WTC11 (cell line): ENCODE results near the gene IL1RAPL2. TPM values are rescaled to one million over a fixed set of nuclear protein-coding genes. Genes with fewer than 3 reads are reported as not detected.
A peak's percentile ranks its signal among the peaks of the same experiment; 100 is the strongest.

Experiments used
- ATAC-seq: fragments of 200-7000 bp; cut with Tn5 transposase; 2 replicates; pipeline ENCODE4 v1.10.0; 2021; ENCODE audit warnings: mild to moderate bottlenecking, moderate library complexity
- CTCF ChIA-PET: fragments of 300-600 bp; sonication (Branson Sonifier 250); formaldehyde crosslinking; loops from one replicate; lab custom pipeline; 2021; ENCODE audit warnings: antibody characterized with exemption; lab: Charles Lee
- POLR2A ChIA-PET: fragments of 350-600 bp; sonication (Branson Sonifier 250); formaldehyde crosslinking; loops from one replicate; lab custom pipeline; 2021; ENCODE audit warnings: antibody characterized with exemption; lab: Charles Lee
- DNase-seq: peaks from one replicate; pipeline ENCODE4 v3.0.0; 2021; ENCODE audit warnings: low spot score
- H3K27ac Mint-ChIP-seq: 2 replicates; pipeline ENCODE4 v1.8.0; 2021; ENCODE audit warnings: mixed read lengths
- H3K27me3 Mint-ChIP-seq: 2 replicates; pipeline ENCODE4 v1.8.0; 2021; ENCODE audit warnings: low read depth, mild to moderate bottlenecking, moderate library complexity, mixed read lengths
- H3K36me3 Mint-ChIP-seq: 2 replicates; pipeline ENCODE4 v1.8.0; 2021; ENCODE audit warnings: mixed read lengths
- H3K4me1 Mint-ChIP-seq: 2 replicates; pipeline ENCODE4 v1.8.0; 2022; ENCODE audit warnings: mixed read lengths
- H3K4me3 Mint-ChIP-seq: 2 replicates; pipeline ENCODE4 v1.8.0; 2021; ENCODE audit warnings: mild to moderate bottlenecking, moderate library complexity, mixed read lengths
- H3K9me3 Mint-ChIP-seq: 2 replicates; pipeline ENCODE4 v1.8.0; 2021; ENCODE audit warnings: mixed read lengths
- GTF2I ChIP-seq: fragments of 250-450 bp; sonication (Bioruptor Pico); conservative IDR thresholded peaks from 2 replicates; pipeline ENCODE4 v1.4.0; 2021; ENCODE audit warnings: mild to moderate bottlenecking
- HMGA2 ChIP-seq: fragments of 250-450 bp; sonication (Bioruptor Pico); IDR thresholded peaks from 2 replicates; pipeline ENCODE4 v1.4.0; 2021; ENCODE audit warnings: mild to moderate bottlenecking, moderate library complexity
- MYBL2 ChIP-seq: sonication (generic); formaldehyde crosslinking; IDR thresholded peaks from 2 replicates; pipeline ENCODE4 v1.8.1; 2023; ENCODE audit warnings: mild to moderate bottlenecking, moderate library complexity, missing genetic modification reagents
- SOX15 ChIP-seq: fragments of 250-450 bp; sonication (Bioruptor Pico); IDR thresholded peaks from 2 replicates; pipeline ENCODE4 v1.9.0; 2021; ENCODE audit warnings: mild to moderate bottlenecking
- ZNF423 ChIP-seq: fragments of 250-450 bp; sonication (Bioruptor Pico); IDR thresholded peaks from 2 replicates; pipeline ENCODE4 v2.1.2; 2022; ENCODE audit warnings: mild to moderate bottlenecking, moderate library complexity
- total RNA-seq: library from RNA; stranded (reverse); gene quantifications from 3 replicates; pipeline ENCODE4 v1.2.3, GENCODE V29; 2021
- TF ChIP-seq, protein P1 (sequence below): sonication (generic); formaldehyde crosslinking; IDR thresholded peaks from 2 replicates; pipeline ENCODE4 v1.8.1; 2023; ENCODE audit warnings: mild to moderate bottlenecking, missing genetic modification reagents, moderate library complexity
- TF ChIP-seq, protein P2 (sequence below): sonication (generic); formaldehyde crosslinking; IDR thresholded peaks from 2 replicates; pipeline ENCODE4 v1.8.1; 2022; ENCODE audit warnings: low read depth, mild to moderate bottlenecking, moderate library complexity, missing genetic modification reagents, borderline replicate concordance
- TF ChIP-seq, protein P3 (sequence below): sonication (generic); formaldehyde crosslinking; IDR thresholded peaks from 2 replicates; pipeline ENCODE4 v1.8.0; 2022; ENCODE audit warnings: missing genetic modification reagents
- TF ChIP-seq, protein P4 (sequence below): sonication (generic); formaldehyde crosslinking; IDR thresholded peaks from 2 replicates; pipeline ENCODE4 v1.8.1; 2022; ENCODE audit warnings: mild to moderate bottlenecking, moderate library complexity, missing genetic modification reagents
- TF ChIP-seq, protein P5 (sequence below): sonication (generic); formaldehyde crosslinking; IDR thresholded peaks from 2 replicates; pipeline ENCODE4 v1.8.0; 2022; ENCODE audit warnings: mild to moderate bottlenecking, missing genetic modification reagents
- TF ChIP-seq, protein P6 (sequence below): fragments of 250-450 bp; sonication (Bioruptor Pico); IDR thresholded peaks from 2 replicates; pipeline ENCODE4 v2.1.2; 2022; ENCODE audit warnings: mild to moderate bottlenecking, moderate library complexity

The IL1RAPL2 gene
- total RNA-seq, 1 experiment from 2014 or later = 0.09 TPM

- Mint-ChIP-seq H3K4me3 (no peak overlapping the region), H3K9me3 (no peaks in the 10 kb centered on the region), H3K27me3 (no peaks in the 10 kb centered on the region), H3K36me3 (no peaks in the 10 kb centered on the region), H3K4me1 (no peaks in the 10 kb centered on the region), H3K27ac (no peak overlapping the region)
- no peak for TF ChIP-seq GTF2I (CRISPR knock-in tag)
- no peak for TF ChIP-seq MYBL2
- TF ChIP-seq, protein P1, sequence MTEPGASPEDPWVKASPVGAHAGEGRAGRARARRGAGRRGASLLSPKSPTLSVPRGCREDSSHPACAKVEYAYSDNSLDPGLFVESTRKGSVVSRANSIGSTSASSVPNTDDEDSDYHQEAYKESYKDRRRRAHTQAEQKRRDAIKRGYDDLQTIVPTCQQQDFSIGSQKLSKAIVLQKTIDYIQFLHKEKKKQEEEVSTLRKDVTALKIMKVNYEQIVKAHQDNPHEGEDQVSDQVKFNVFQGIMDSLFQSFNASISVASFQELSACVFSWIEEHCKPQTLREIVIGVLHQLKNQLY (CRISPR knock-in tag) = no peak
- no peak for TF ChIP-seq ZNF423 (CRISPR knock-in tag)
- TF ChIP-seq, protein P2, sequence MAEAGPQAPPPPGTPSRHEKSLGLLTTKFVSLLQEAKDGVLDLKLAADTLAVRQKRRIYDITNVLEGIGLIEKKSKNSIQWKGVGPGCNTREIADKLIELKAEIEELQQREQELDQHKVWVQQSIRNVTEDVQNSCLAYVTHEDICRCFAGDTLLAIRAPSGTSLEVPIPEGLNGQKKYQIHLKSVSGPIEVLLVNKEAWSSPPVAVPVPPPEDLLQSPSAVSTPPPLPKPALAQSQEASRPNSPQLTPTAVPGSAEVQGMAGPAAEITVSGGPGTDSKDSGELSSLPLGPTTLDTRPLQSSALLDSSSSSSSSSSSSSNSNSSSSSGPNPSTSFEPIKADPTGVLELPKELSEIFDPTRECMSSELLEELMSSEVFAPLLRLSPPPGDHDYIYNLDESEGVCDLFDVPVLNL (CRISPR knock-in tag) = no peak
- TF ChIP-seq, protein P3, sequence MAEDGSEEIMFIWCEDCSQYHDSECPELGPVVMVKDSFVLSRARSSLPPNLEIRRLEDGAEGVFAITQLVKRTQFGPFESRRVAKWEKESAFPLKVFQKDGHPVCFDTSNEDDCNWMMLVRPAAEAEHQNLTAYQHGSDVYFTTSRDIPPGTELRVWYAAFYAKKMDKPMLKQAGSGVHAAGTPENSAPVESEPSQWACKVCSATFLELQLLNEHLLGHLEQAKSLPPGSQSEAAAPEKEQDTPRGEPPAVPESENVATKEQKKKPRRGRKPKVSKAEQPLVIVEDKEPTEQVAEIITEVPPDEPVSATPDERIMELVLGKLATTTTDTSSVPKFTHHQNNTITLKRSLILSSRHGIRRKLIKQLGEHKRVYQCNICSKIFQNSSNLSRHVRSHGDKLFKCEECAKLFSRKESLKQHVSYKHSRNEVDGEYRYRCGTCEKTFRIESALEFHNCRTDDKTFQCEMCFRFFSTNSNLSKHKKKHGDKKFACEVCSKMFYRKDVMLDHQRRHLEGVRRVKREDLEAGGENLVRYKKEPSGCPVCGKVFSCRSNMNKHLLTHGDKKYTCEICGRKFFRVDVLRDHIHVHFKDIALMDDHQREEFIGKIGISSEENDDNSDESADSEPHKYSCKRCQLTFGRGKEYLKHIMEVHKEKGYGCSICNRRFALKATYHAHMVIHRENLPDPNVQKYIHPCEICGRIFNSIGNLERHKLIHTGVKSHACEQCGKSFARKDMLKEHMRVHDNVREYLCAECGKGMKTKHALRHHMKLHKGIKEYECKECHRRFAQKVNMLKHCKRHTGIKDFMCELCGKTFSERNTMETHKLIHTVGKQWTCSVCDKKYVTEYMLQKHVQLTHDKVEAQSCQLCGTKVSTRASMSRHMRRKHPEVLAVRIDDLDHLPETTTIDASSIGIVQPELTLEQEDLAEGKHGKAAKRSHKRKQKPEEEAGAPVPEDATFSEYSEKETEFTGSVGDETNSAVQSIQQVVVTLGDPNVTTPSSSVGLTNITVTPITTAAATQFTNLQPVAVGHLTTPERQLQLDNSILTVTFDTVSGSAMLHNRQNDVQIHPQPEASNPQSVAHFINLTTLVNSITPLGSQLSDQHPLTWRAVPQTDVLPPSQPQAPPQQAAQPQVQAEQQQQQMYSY = no peak
- no peak for TF ChIP-seq SOX15 (CRISPR knock-in tag)
- DNase-seq = no peak
- no peak for ATAC-seq
- POLR2A ChIA-PET = no interaction called here
- CTCF ChIA-PET = no interaction called here
Observed at GRCh38 chrX:105315248-105315647, 749.2 kb downstream of the IL1RAPL2 start.

DNA sequence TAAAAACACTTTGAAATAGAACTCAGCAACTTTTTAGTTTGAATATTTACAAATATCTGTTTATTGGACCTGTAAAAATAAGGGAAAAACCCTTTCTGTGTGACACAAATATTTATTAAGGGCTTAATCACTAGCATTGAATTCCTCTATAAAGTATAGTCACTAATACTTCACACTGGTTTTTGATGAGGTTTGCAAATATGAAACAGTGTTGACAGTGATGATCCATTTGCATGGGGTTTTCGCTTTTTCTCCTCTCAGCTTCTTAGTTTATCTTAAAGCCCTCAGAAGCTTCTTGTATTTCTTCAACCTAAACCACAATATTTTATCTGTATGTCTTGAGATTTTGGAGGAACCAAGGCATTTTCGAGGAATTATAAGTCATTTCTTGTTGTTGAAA lies 751.1 kb downstream of the IL1RAPL2 start:
- ChIA-PET POLR2A (no interaction called here), CTCF (no interaction called here)
- no peak overlapping the region for H3K4me3 Mint-ChIP-seq
- no peak overlapping the region for H3K27ac Mint-ChIP-seq
- no peaks in the 10 kb centered on the region for H3K36me3 Mint-ChIP-seq
- H3K9me3 Mint-ChIP-seq = no peaks in the 10 kb centered on the region
- no peak for DNase-seq
- H3K27me3 Mint-ChIP-seq = no peaks in the 10 kb centered on the region
- ATAC-seq = no peak
- TF ChIP-seq, protein P4, sequence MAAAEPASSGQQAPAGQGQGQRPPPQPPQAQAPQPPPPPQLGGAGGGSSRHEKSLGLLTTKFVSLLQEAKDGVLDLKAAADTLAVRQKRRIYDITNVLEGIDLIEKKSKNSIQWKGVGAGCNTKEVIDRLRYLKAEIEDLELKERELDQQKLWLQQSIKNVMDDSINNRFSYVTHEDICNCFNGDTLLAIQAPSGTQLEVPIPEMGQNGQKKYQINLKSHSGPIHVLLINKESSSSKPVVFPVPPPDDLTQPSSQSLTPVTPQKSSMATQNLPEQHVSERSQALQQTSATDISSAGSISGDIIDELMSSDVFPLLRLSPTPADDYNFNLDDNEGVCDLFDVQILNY (CRISPR knock-in tag) = no peak
- no peak for TF ChIP-seq HMGA2 (CRISPR knock-in tag)
- no peaks in the 10 kb centered on the region for H3K4me1 Mint-ChIP-seq

- ChIA-PET CTCF (no interaction called here), POLR2A (no interaction called here)
- peaks cover 5% of the 10 kb centered on the region for H3K4me1 Mint-ChIP-seq
- H3K27ac Mint-ChIP-seq = no peak overlapping the region
- DNase-seq = no peak
- H3K4me3 Mint-ChIP-seq = no peak overlapping the region
- 0 out of 2 replicates have a peak, but pooled peaks have one; percentile 32 for ATAC-seq
- H3K27me3 Mint-ChIP-seq = no peaks in the 10 kb centered on the region
- H3K36me3 Mint-ChIP-seq = no peaks in the 10 kb centered on the region
- H3K9me3 Mint-ChIP-seq = peaks cover 9% of the 10 kb centered on the region; the same call in 1 of the 2 replicates
- TF ChIP-seq, protein P5, sequence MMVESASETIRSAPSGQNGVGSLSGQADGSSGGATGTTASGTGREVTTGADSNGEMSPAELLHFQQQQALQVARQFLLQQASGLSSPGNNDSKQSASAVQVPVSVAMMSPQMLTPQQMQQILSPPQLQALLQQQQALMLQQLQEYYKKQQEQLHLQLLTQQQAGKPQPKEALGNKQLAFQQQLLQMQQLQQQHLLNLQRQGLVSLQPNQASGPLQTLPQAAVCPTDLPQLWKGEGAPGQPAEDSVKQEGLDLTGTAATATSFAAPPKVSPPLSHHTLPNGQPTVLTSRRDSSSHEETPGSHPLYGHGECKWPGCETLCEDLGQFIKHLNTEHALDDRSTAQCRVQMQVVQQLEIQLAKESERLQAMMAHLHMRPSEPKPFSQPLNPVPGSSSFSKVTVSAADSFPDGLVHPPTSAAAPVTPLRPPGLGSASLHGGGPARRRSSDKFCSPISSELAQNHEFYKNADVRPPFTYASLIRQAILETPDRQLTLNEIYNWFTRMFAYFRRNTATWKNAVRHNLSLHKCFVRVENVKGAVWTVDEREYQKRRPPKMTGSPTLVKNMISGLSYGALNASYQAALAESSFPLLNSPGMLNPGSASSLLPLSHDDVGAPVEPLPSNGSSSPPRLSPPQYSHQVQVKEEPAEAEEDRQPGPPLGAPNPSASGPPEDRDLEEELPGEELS (CRISPR knock-in tag) = no peak
- TF ChIP-seq, protein P6, sequence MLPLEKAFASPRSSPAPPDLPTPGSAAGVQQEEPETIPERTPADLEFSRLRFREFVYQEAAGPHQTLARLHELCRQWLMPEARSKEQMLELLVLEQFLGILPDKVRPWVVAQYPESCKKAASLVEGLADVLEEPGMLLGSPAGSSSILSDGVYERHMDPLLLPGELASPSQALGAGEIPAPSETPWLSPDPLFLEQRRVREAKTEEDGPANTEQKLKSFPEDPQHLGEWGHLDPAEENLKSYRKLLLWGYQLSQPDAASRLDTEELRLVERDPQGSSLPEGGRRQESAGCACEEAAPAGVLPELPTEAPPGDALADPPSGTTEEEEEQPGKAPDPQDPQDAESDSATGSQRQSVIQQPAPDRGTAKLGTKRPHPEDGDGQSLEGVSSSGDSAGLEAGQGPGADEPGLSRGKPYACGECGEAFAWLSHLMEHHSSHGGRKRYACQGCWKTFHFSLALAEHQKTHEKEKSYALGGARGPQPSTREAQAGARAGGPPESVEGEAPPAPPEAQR = no peak
- TF ChIP-seq, protein P3 = no peak
- TF ChIP-seq, protein P1 (CRISPR knock-in tag) = no peak
- TF ChIP-seq, all 79 proteins: peak for 0
Observed at GRCh38 chrX:105323928-105324327, 757.9 kb downstream of the IL1RAPL2 start.
